GM12878 (cell line): ENCODE data around the gene NOCT. TPM values are rescaled to one million over a fixed set of nuclear protein-coding genes. Genes with fewer than 3 reads are reported as not detected.

Source experiments
- ATAC-seq: fragments of 200-7000 bp; cut with Tn5 transposase; 3 replicates; pipeline ENCODE4 v1.9.1; 2020; ENCODE audit warnings: mild to moderate bottlenecking, moderate library complexity
- BruUV-seq: library from RNA; stranded (reverse); fragments of 400-500 nt; replicated peaks from 2 replicates; lab custom pipeline; 2021; lab: Mats Ljungman, UMichigan
- CTCF ChIA-PET: fragments of 300-600 bp; sonication (Branson Sonifier 250); formaldehyde crosslinking; extraction: SDS; loops from one replicate; lab custom pipeline; 2021; ENCODE audit warnings: inconsistent platforms; lab: Yijun Ruan, JAX
- POLR2A ChIA-PET: fragments of 350-600 bp; formaldehyde crosslinking; extraction: SDS; loops from one replicate; lab custom pipeline; 2021; ENCODE audit warnings: inconsistent platforms; lab: Charles Lee
- RAD21 ChIA-PET: fragments of 300-600 bp; sonication (Branson Sonifier 250); formaldehyde crosslinking; loops from one replicate; lab custom pipeline; 2023; ENCODE audit warnings: antibody characterized with exemption; ENCODE audit not compliant: unreplicated experiment; lab: Charles Lee
- SMC1A ChIA-PET: fragments of 300-600 bp; sonication (Branson Sonifier 250); formaldehyde crosslinking; loops from one replicate; lab custom pipeline; 2023; ENCODE audit not compliant: unreplicated experiment, uncharacterized antibody; lab: Charles Lee
- DNase-seq: peaks from one replicate; pipeline ENCODE4 v3.0.0-alpha.2; 2011; ENCODE audit warnings: low read depth, low spot score
- FAIRE-seq: peaks from 3 replicates; lab custom pipeline; 2011; peaks lifted over from hg19 to GRCh38; lab: Jason Lieb, UNC
- H2AFZ ChIP-seq: 2 replicates; pipeline ENCODE4 v1.6.0; 2011; ENCODE audit warnings: low read depth, low read length, control low read depth; ENCODE audit not compliant: control insufficient read depth
- H3K27ac ChIP-seq: 2 replicates; pipeline ENCODE4 v1.5.1; 2011; ENCODE audit warnings: control low read depth; ENCODE audit not compliant: control insufficient read depth, insufficient read depth
- H3K27me3 ChIP-seq, 2 experiments: replicated peaks in 1 of 2; 2 replicates each; pipeline versions ENCODE4 v1.6.0 to v1.6.1; 2011; ENCODE audit warnings: low read length in 1 of 2; ENCODE audit not compliant: control insufficient read depth in 2 of 2, insufficient read depth in 2 of 2
- H3K36me3 ChIP-seq, 2 experiments: 2 replicates each; pipeline ENCODE4 v1.5.1; 2011; ENCODE audit warnings: low read length in 1 of 2; ENCODE audit not compliant: control insufficient read depth in 2 of 2, insufficient read depth in 2 of 2
- H3K4me1 ChIP-seq: 2 replicates; pipeline ENCODE4 v1.6.1; 2011; ENCODE audit warnings: mild to moderate bottlenecking, low read length, moderate library complexity, mixed read lengths; ENCODE audit not compliant: control insufficient read depth, insufficient read depth
- H3K4me2 ChIP-seq: 2 replicates; pipeline ENCODE4 v1.6.0; 2011; ENCODE audit warnings: control low read depth; ENCODE audit not compliant: control insufficient read depth, insufficient read depth
- H3K4me3 ChIP-seq: fragments of 200-600 bp; sonication (generic); 2 replicates; pipeline ENCODE4 v1.5.1; 2016
- H3K79me2 ChIP-seq: 2 replicates; pipeline ENCODE4 v1.6.0; 2011; ENCODE audit warnings: low read length; ENCODE audit not compliant: control insufficient read depth, insufficient read depth
- H3K9ac ChIP-seq: 2 replicates; pipeline ENCODE4 v1.8.0; 2011; ENCODE audit warnings: low read length, control low read depth, mixed read lengths; ENCODE audit not compliant: control insufficient read depth, insufficient read depth
- H3K9me3 ChIP-seq: replicated peaks from 3 replicates; pipeline ENCODE4 v1.5.1; 2011; ENCODE audit warnings: mild to moderate bottlenecking, low read length; ENCODE audit not compliant: control insufficient read depth, insufficient read depth
- H4K20me1 ChIP-seq: 2 replicates; pipeline ENCODE4 v1.6.0; 2011; ENCODE audit not compliant: control insufficient read depth, insufficient read depth
- ATF2 ChIP-seq: IDR thresholded peaks from 2 replicates; pipeline ENCODE4 v1.6.1; 2012; ENCODE audit warnings: low read length, inconsistent platforms
- ATF3 ChIP-seq: IDR thresholded peaks from 2 replicates; pipeline ENCODE4 v1.6.1; 2011; ENCODE audit warnings: low read depth, mild to moderate bottlenecking, low read length, moderate library complexity, borderline replicate concordance; ENCODE audit errors: extremely low read depth
- BMI1 ChIP-seq: fragments of 450-650 bp; IDR thresholded peaks from 2 replicates; pipeline ENCODE4 v1.6.1; 2016; ENCODE audit warnings: mild to moderate bottlenecking, moderate library complexity, borderline replicate concordance
- CHD4 ChIP-seq: fragments of 200-600 bp; sonication (generic); IDR thresholded peaks from 2 replicates; pipeline ENCODE4 v1.6.1; 2016; ENCODE audit warnings: mild to moderate bottlenecking
- ETV6 ChIP-seq, 2 experiments: fragments of 450-650 bp in 1 of 2; IDR thresholded peaks in 1 of 2; conservative IDR thresholded peaks in 1 of 2; 2 replicates each; pipeline ENCODE4 v1.6.1; 2014; ENCODE audit warnings: antibody characterized with exemption in 1 of 2, borderline replicate concordance in 1 of 2, low read depth in 1 of 2, mild to moderate bottlenecking in 1 of 2, moderate library complexity in 1 of 2
- HSF1 ChIP-seq: fragments of 150-350 bp; IDR thresholded peaks from 2 replicates; pipeline ENCODE4 v1.6.1; 2014; ENCODE audit warnings: mild to moderate bottlenecking, low read depth, low read length
- IRF3 ChIP-seq: fragments of 450-650 bp; IDR thresholded peaks from 2 replicates; pipeline ENCODE4 v1.6.1; 2014; ENCODE audit warnings: mild to moderate bottlenecking
- IRF4 ChIP-seq: IDR thresholded peaks from 2 replicates; pipeline ENCODE4 v1.6.1; 2011; ENCODE audit warnings: low read depth, low read length
- MYC ChIP-seq: IDR thresholded peaks from 2 replicates; pipeline ENCODE4 v1.6.1; 2011; ENCODE audit warnings: mild to moderate bottlenecking, low read length, moderate library complexity, inconsistent platforms; ENCODE audit not compliant: insufficient read depth, insufficient replicate concordance, insufficient read length, severe bottlenecking
- NFYA ChIP-seq: IDR thresholded peaks from 2 replicates; pipeline ENCODE4 v1.6.1; 2011; ENCODE audit warnings: low read depth, mild to moderate bottlenecking, low read length, improper control_type of control experiment, borderline replicate concordance
- PAX5 ChIP-seq: IDR thresholded peaks from 2 replicates; pipeline ENCODE4 v1.6.1; 2011; ENCODE audit warnings: low read depth, low read length, borderline replicate concordance
- POLR2AphosphoS2 ChIP-seq: IDR thresholded peaks from 2 replicates; pipeline ENCODE4 v1.6.1; 2011; ENCODE audit warnings: low read depth, mild to moderate bottlenecking, low read length, improper control_type of control experiment, moderate library complexity
- POLR2AphosphoS5 ChIP-seq: IDR thresholded peaks from 2 replicates; pipeline ENCODE4 v1.6.1; 2011; ENCODE audit warnings: mild to moderate bottlenecking, low read length, inconsistent platforms
- TARDBP ChIP-seq: IDR thresholded peaks from 2 replicates; pipeline ENCODE4 v1.6.1; 2016; ENCODE audit warnings: borderline replicate concordance
- ZZZ3 ChIP-seq: IDR thresholded peaks from 2 replicates; pipeline ENCODE4 v1.6.1; 2011; ENCODE audit warnings: low read depth; ENCODE audit not compliant: control insufficient read depth, insufficient read length
- WGBS: methylation state at CpG from one replicate; pipeline ENCODE4 v1.1.6; 2016; ENCODE audit warnings: low lambda C conversion rate; ENCODE audit not compliant: insufficient replicate concordance, insufficient coverage; ENCODE audit errors: missing lambda C conversion rate; 5-methylcytosine and 5-hydroxymethylcytosine counted together
- in situ Hi-C: fragments of 300-500 bp; cut with MboI; formaldehyde crosslinking; loops from 9 replicates; pipeline ENCODE4 v1.14.3; 2018; ENCODE audit warnings: mixed read lengths
- intact Hi-C: fragments of 100-400 bp; cut with micrococcal nuclease; formaldehyde crosslinking; loops from one replicate; pipeline ENCODE4 v1.14.2; 2022; ENCODE audit not compliant: unreplicated experiment
- polyA plus RNA-seq, 11 experiments: library from polyadenylated mRNA; depleted of rRNA in 4 of 11; unstranded in 6 of 11; stranded (reverse) in 5 of 11; fragments of >200 nt; fragmentation: Nextera tagmentation in 4 of 11; fragmentation: Illumina TruSeq in 1 of 11; extraction: Ambion mirVana in 4 of 11; extraction: Trizol in 1 of 11; gene quantifications; 1 replicate in 1 of 11; 2 replicates in 10 of 11; pipeline versions ENCODE4 v1.2.1 to v1.2.3, GENCODE V29; 2011 to 2016; ENCODE audit warnings: inconsistent platforms in 2 of 11, missing spikeins in 2 of 11, low read depth in 1 of 11
- total RNA-seq, 4 experiments: library from RNA; depleted of rRNA in 3 of 4; stranded (reverse); fragments of >200 nt in 3 of 4; fragmentation: Illumina TruSeq in 1 of 4; extraction: Trizol in 1 of 4; gene quantifications; 2 replicates each; pipeline versions ENCODE4 v1.2.1 to v1.2.3, GENCODE V29; 2013 to 2021

Gene NOCT
- total and polyA plus RNA-seq, 10 of the 15 experiments (the other 5 are each of a cell fraction or from before 2014, with no cell fraction given) = 1.4 to 17.6 (median 8.1) TPM

- peak; percentile 84 for TF ChIP-seq POLR2AphosphoS5
Measured at GRCh38 chr4:139083607-139083955, 68.0 kb downstream of the NOCT start (continued).

- ChIA-PET CTCF (interaction anchor here (0.7 to 1.2 kb wide), 4 partner anchors 16 to 216 kb away, joined by 3 read pairs; no protein-coding TSS in a partner anchor), RAD21 (interaction anchor here (1.1 to 1.3 kb wide), 3 partner anchors 53 to 212 kb away, joined by 3 to 6 read pairs (median 3); partner anchors contain the start of gene NOCT), SMC1A (interaction anchor here (0.9 to 1.3 kb wide), 2 partner anchors 54 to 95 kb away, joined by 3 to 4 read pairs; no protein-coding TSS in a partner anchor), POLR2A (interaction anchor here (0.7 to 1.4 kb wide), 4 partner anchors 70 to 215 kb away, joined by 3 to 5 read pairs (median 4); no protein-coding TSS in a partner anchor)
- Histone ChIP-seq H3K79me2 (peaks cover 47% of the 10 kb centered on the region), H3K4me3 (peak overlapping the region; percentile 77), H2AFZ (peak overlapping the region; percentile 96), H3K9me3 (no peaks in the 10 kb centered on the region), H3K27ac (peak overlapping the region; percentile 97), H3K4me1 (no peaks in the 10 kb centered on the region), H4K20me1 (no peaks in the 10 kb centered on the region), H3K27me3 (no peaks in the 10 kb centered on the region), H3K36me3 (0 out of 4 replicates have a peak, but pooled peaks cover 0 to 3% of the 10 kb centered on the region in 2 experiments), H3K9ac (peak overlapping the region; percentile 88), H3K4me2 (peak overlapping the region; percentile 92)
- no TSS peak for BruUV-seq
- ATAC-seq (peak; percentile 77), DNase-seq (peak; percentile 62), FAIRE-seq (peak; percentile 89)
- in situ Hi-C loops = no loop called here
- intact Hi-C loops = loop anchor here (5.0 kb wide), 4 partner anchors 67 to 368 kb away; partner anchors contain the start of genes ELF2, NAA15, NDUFC1 and NOCT
- under 1% methylated on average over 48 of the region's 68 CpGs for WGBS
- TF ChIP-seq POLR2AphosphoS2 (no peak), ATF2 (no peak), IRF4 (no peak), ZZZ3 (no peak), NFYA (no peak), TARDBP (peak; percentile 60; the same call in 1 of the 2 replicates), IRF3 (no peak), MYC (peak; percentile 58), HSF1 (no peak), ETV6 (conservative IDR thresholded peaks at IDR 0.05 in 1 of 2, IDR thresholded peaks at IDR 0.05 in 1 of 2; ENCODE audit: borderline replicate concordance in 1 of 2, low read depth in 1 of 2) (peak in 1 of 2 experiments; percentile 61; a peak in 1 of 4 replicates), CHD4 (no peak), BMI1 (no peak), PAX5 (0 out of 2 replicates have a peak, but pooled peaks have one; percentile 27), ATF3 (no peak)
Measured at GRCh38 chr4:139083956-139084803, 68.6 kb downstream of the NOCT start.
